ENCODE data around the gene FMN2.
"Not testable (repeated sequence)": the region's sequence is repeated elsewhere in the genome, so short reads cannot be mapped to it uniquely, and the experiment has no call there.

Gene FMN2

GRCh38 chr1:240145120-240145519, 53.4 kb downstream of the FMN2 start:
- DNase-seq, result no peak

- DNase-seq, result no peak
These were observed 56.6 kb downstream of the FMN2 start for GRCh38 chr1:240148333-240148732.

GRCh38 chr1:240149484-240150094, 57.9 kb downstream of the FMN2 start:
- peak; percentile 15 to 49 (median 21) for DNase-seq

- DNase-seq, result no peak
These were observed 59.6 kb downstream of the FMN2 start for GRCh38 chr1:240151136-240151735.

GRCh38 chr1:240152611-240153297, 61.1 kb downstream of the FMN2 start:
- DNase-seq, result no peak

GRCh38 chr1:240155605-240156004, 63.9 kb downstream of the FMN2 start:
- no peak for DNase-seq

- DNase-seq, result no peak
These were observed 73.1 kb downstream of the FMN2 start for GRCh38 chr1:240164742-240165141.

GRCh38 chr1:240169188-240169587, 77.5 kb downstream of the FMN2 start:
- no peak for DNase-seq

- DNase-seq, result no peak
These were observed 78.6 kb downstream of the FMN2 start for GRCh38 chr1:240170266-240170665.

- DNase-seq, result no peak
These were observed 79.1 kb downstream of the FMN2 start for GRCh38 chr1:240170806-240171205.

GRCh38 chr1:240171907-240172306, 80.2 kb downstream of the FMN2 start:
- no peak for DNase-seq

GRCh38 chr1:240173836-240174235, 82.2 kb downstream of the FMN2 start:
- no peak for DNase-seq

GRCh38 chr1:240174734-240175133, 83.1 kb downstream of the FMN2 start:
- peak in 1 of 3 donors; percentile 13 for DNase-seq

GRCh38 chr1:240178366-240178765, 86.7 kb downstream of the FMN2 start:
- no peak for DNase-seq

GRCh38 chr1:240184682-240185081, 93.0 kb downstream of the FMN2 start:
- not testable (repeated sequence) for DNase-seq

- DNase-seq, result no peak
These were observed 96.5 kb downstream of the FMN2 start for GRCh38 chr1:240188139-240188538.

- peak; percentile 54 to 62 (median 56) for DNase-seq
These were observed 97.8 kb downstream of the FMN2 start for GRCh38 chr1:240189386-240189989.

GRCh38 chr1:240190881-240191401, 99.3 kb downstream of the FMN2 start:
- no peak for DNase-seq

- no peak for DNase-seq
These were observed 101.2 kb downstream of the FMN2 start for GRCh38 chr1:240192851-240193250.

- no peak for DNase-seq
These were observed 102.0 kb downstream of the FMN2 start for GRCh38 chr1:240193679-240194078.

GRCh38 chr1:240194120-240194519, 102.4 kb downstream of the FMN2 start:
- DNase-seq, result no peak

GRCh38 chr1:240198376-240198775, 106.7 kb downstream of the FMN2 start:
- DNase-seq, result no peak

GRCh38 chr1:240199758-240200645, 108.3 kb downstream of the FMN2 start:
- no peak for DNase-seq

Data from suppressor macrophage treated with lipopolysaccharide for 1 hour (primary cell).